ENCODE data around the gene PTS. TPM values are rescaled to one million over a fixed set of nuclear protein-coding genes. Genes with fewer than 3 reads are reported as not detected.

The PTS gene
- total and polyA plus RNA-seq, 12 donors: 22.5 to 75.0 (median 27.7) TPM

DNA sequence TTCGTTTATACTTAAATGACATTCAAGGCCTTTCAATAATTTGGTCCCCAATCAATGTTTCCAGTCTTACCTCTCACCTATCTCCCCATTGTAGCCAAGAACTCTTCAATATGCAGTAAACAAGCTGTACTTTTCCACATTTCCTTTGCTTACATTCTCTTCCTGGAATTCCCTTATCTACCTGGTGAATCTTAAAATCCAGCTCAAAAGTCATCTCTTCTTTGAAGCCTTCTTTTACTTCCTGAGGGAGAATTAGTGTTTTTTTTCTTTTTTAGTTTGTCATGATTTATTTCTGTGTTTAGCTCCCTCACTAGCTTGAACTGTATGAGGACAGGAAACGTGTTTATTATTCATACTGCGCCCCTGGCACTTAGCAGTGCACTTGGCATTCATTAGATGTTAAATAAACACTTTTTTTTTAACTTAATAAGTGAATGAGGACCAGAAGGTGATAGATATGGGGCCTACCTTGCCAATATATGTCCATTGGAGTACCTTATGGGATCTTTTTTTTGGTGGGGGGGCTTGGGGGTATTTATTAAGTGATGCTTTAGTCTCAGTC is 4.9 kb upstream of the PTS start:
- H3K36me3 ChIP-seq: peaks cover 0 to 34% (median 0%) of the 10 kb centered on the region in 9 donors
- WGBS, 2 donors: 67 to 78% methylated on average over 3 of the region's 3 CpGs
- H3K27me3 ChIP-seq: no peaks in the 10 kb centered on the region
- peaks cover 0 to 7% (median 0%) of the 10 kb centered on the region in 9 donors for H3K4me1 ChIP-seq
- TF ChIP-seq, protein P1, sequence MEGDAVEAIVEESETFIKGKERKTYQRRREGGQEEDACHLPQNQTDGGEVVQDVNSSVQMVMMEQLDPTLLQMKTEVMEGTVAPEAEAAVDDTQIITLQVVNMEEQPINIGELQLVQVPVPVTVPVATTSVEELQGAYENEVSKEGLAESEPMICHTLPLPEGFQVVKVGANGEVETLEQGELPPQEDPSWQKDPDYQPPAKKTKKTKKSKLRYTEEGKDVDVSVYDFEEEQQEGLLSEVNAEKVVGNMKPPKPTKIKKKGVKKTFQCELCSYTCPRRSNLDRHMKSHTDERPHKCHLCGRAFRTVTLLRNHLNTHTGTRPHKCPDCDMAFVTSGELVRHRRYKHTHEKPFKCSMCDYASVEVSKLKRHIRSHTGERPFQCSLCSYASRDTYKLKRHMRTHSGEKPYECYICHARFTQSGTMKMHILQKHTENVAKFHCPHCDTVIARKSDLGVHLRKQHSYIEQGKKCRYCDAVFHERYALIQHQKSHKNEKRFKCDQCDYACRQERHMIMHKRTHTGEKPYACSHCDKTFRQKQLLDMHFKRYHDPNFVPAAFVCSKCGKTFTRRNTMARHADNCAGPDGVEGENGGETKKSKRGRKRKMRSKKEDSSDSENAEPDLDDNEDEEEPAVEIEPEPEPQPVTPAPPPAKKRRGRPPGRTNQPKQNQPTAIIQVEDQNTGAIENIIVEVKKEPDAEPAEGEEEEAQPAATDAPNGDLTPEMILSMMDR (IDR thresholded peaks at IDR 0.05): no peak
- intact Hi-C loops (cut with DNase I): loop anchor here in 4 of 10 donors (5.0 to 10.0 kb wide), 3 partner anchors 61 to 1073 kb away; no protein-coding TSS in a partner anchor
- ATAC-seq: no peak
- no peaks in the 10 kb centered on the region for H3K9me3 ChIP-seq
- DNase-seq: no peak
- no peak overlapping the region for H3K4me3 ChIP-seq
- H3K27ac ChIP-seq: no peak overlapping the region

DNA sequence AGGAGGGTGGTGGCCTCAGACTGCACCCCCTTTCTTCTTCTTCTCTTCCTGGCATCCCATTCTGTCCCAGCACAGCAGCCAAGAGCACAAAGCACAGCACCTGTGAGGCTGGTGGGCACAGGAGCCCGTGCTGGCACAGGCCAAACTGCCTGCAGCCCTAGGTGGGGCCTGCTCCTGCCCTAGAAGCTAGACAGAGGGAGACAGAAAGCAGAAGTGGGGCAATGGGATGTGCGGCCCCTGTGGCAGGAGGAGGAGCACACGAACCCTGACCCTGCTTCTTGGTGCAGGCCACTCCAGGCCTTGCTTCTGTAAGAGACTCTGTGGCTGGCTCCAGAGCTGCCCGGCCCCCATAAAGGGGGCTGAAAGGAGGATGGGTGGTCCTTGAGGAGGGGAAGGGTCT is 3.9 kb upstream of the PTS start:
- Histone ChIP-seq H3K9me3 (no peaks in the 10 kb centered on the region), H3K27ac (no peak overlapping the region), H3K27me3 (no peaks in the 10 kb centered on the region), H3K36me3 (peaks cover 0 to 25% (median 0%) of the 10 kb centered on the region in 9 donors), H3K4me1 (peaks cover 2 to 12% (median 4%) of the 10 kb centered on the region in 9 donors), H3K4me3 (no peak overlapping the region)
- DNase-seq: no peak
- intact Hi-C loops (cut with DNase I): loop anchor here in 4 of 10 donors (5.0 to 10.0 kb wide), 3 partner anchors 60 to 1072 kb away; no protein-coding TSS in a partner anchor
- 63 to 81% methylated on average over 4 of the region's 4 CpGs for WGBS, 2 donors
- no peak for ATAC-seq
- TF ChIP-seq, protein P1 (IDR thresholded peaks at IDR 0.05): no peak

DNA sequence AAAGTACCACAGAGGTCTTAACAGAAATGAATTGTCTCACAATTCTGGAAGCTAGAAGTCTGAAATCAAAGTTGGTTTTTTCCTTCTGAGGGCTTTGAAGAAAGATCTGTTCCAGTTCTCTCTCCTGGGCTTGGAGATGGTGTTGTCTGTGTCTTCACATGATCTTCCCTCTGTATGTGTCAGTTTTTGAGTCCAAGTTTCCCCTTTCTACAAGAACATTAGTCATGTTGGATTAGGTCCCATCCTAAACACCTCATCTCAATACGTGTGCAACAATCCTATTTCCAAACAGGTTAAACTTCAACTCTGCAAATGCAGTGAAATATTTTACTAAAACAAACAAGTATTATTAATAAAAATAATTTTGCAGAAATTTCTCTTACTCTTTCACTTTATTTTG is 3.1 kb upstream of the PTS start:
- Histone ChIP-seq H3K9me3 (no peaks in the 10 kb centered on the region), H3K27ac (no peak overlapping the region), H3K27me3 (no peaks in the 10 kb centered on the region), H3K36me3 (peaks cover 0 to 19% (median 0%) of the 10 kb centered on the region in 9 donors), H3K4me3 (no peak overlapping the region), H3K4me1 (peaks cover 4 to 20% (median 9%) of the 10 kb centered on the region in 9 donors)
- TF ChIP-seq, protein P1 (IDR thresholded peaks at IDR 0.05): no peak
- WGBS, 2 donors: 49 to 62% methylated on average over 1 of the region's 1 CpG
- intact Hi-C loops (cut with DNase I): loop anchor here in 4 of 10 donors (5.0 to 10.0 kb wide), 3 partner anchors 59 to 1072 kb away; no protein-coding TSS in a partner anchor
- no peak for ATAC-seq
- DNase-seq: no peak

DNA sequence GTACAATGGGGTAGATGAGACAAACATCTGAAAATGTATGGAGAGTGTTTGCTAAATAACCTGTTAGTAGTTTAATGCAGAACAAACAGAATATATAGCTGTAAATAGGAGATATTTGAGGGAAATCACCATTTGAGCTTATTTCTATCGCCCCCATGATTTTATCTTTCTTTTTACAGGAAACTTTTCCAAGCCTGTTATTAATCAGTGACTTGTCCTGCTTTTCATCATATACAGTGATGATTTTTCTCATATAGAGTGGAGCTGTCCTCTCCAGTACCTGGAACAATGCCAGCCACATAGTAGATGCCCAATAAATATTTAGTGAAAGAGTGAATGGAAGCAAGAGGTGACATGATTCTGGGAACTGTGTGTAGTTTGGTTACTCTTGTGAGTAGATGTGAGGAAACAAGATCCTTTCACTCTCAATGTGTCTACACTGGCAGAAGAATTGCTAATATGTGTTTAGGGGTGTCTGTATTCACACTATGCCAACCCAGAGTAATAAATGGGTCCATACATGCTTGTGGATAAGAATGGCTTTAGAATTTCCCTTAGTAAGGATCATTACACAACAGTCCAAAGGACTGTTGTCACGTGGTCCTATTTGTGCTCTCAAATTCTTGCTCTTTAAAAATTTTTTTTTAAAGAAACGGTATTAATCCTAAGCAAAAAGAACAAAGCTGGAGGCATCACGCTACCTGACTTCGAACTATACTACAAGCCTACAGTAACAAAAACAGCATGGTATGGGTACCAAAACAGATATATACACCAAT is 2.3 kb upstream of the PTS start:
- Histone ChIP-seq H3K4me3 (no peak overlapping the region), H3K4me1 (peaks cover 4 to 27% (median 9%) of the 10 kb centered on the region in 9 donors), H3K27ac (no peak overlapping the region), H3K36me3 (peaks cover 0 to 17% (median 0%) of the 10 kb centered on the region in 9 donors), H3K9me3 (no peaks in the 10 kb centered on the region), H3K27me3 (no peaks in the 10 kb centered on the region)
- ATAC-seq: no peak
- TF ChIP-seq, protein P1 (IDR thresholded peaks at IDR 0.05): no peak
- WGBS, 2 donors: 88 to 90% methylated on average over 5 of the region's 5 CpGs
- no peak for DNase-seq
- intact Hi-C loops (cut with DNase I): loop anchor here in 4 of 10 donors (5.0 to 10.0 kb wide), 3 partner anchors 58 to 1071 kb away; no protein-coding TSS in a partner anchor

Data from heart right ventricle (tissue), 16 donors.